ENCODE results near the gene STRADB. TPM values are rescaled to one million over a fixed set of nuclear protein-coding genes. Genes with fewer than 3 reads are reported as not detected.
A peak's percentile ranks its signal among the peaks of the same experiment; 100 is the strongest.

The STRADB gene
- total RNA-seq = 10 to 100 TPM; 10.2 to 24.2 (median 18.0) TPM
- 22.1 TPM for total RNA-seq (2013)
- total RNA-seq = 3.4 to 24.2 (median 17.1) reads per million in 29 experiments

- ChIA-PET CTCF (interaction anchor here (0.5 to 1.9 kb wide), 12 partner anchors 17 to 1563 kb away, joined by 3 to 16 read pairs (median 3); partner anchors contain the start of genes CASP8 (in 1 of the 2), KCTD18 (in 1 of the 2) and NBEAL1 (in 1 of the 2)), POLR2A (interaction anchor here (0.5 to 1.1 kb wide), 13 partner anchors 28 to 1320 kb away, joined by 3 to 12 read pairs (median 5); partner anchors contain the start of gene CLK1 (in 1 of the 2))
- Histone ChIP-seq H3K9me3 (no peaks in the 10 kb centered on the region), H3K36me3 (ENCODE audit: control insufficient read depth in 2 of 2, extremely low read depth in 1 of 2, insufficient read depth in 1 of 2, low read length in 1 of 2) (no peaks in the 10 kb centered on the region), H3K27me3 (replicated peaks in 1 of 2; ENCODE audit: control insufficient read depth in 2 of 2, extremely low read depth in 1 of 2, insufficient read depth in 2 of 2, low read length in 1 of 2) (no peaks in the 10 kb centered on the region), H3K27ac (ENCODE audit: low read length) (peak within 1 kb of the TSS; percentile 79), H3K4me1 (ENCODE audit: control insufficient read depth in 1 of 2, extremely low read depth in 1 of 2, insufficient read depth in 2 of 2, low read length in 2 of 2) (peaks cover 32 to 33% of the 10 kb centered on the region in 2 experiments), H3K4me3 (ENCODE audit: control insufficient read depth in 1 of 2, extremely low read depth in 1 of 2, low read length in 1 of 2) (peak within 1 kb of the TSS; percentile 86 to 95)
- no peaks in the 10 kb centered on the region for H3K9me3 Mint-ChIP-seq
- DNase-seq (peak; percentile 84 to 97 (median 93)), ATAC-seq (replicated peaks in 1 of 4) (peak; percentile 88 to 94 (median 90))
- under 1% methylated on average over 73 of the region's 78 CpGs for WGBS (ENCODE audit: insufficient coverage)
- H3K4me1 Mint-ChIP-seq = peaks cover 32 to 57% (median 52%) of the 10 kb centered on the region in 3 donors
- no peaks in the 10 kb centered on the region for H3K27me3 Mint-ChIP-seq
- peak within 1 kb of the TSS; percentile 96 to 99 (median 96) for H3K4me3 Mint-ChIP-seq
- peak within 1 kb of the TSS; percentile 92 to 95 for H3K27ac Mint-ChIP-seq
- H3K36me3 Mint-ChIP-seq = peaks cover 8% of the 10 kb centered on the region
These were observed at the start of gene STRADB, which contains the start of gene TRAK2 for GRCh38 chr2:201451292-201452057. TSS of gene STRADB (plus strand) at chr2:201451740. CDS start at chr2:201454841, 3,101 bp downstream. TSS of gene TRAK2 (minus strand) at chr2:201451458. CDS start at chr2:201420507, 30,951 bp downstream.

GRCh38 chr2:201401815-201402214 is 49.7 kb upstream of the STRADB start:
- CTCF ChIA-PET = no interaction called here
- Mint-ChIP-seq H3K36me3 (peaks cover 44% of the 10 kb centered on the region), H3K27me3 (no peaks in the 10 kb centered on the region), H3K27ac (no peak overlapping the region), H3K4me1 (peaks cover 38 to 52% (median 47%) of the 10 kb centered on the region in 3 donors), H3K4me3 (no peak overlapping the region), H3K9me3 (no peaks in the 10 kb centered on the region)
- no peak overlapping the region for H3K4me3 ChIP-seq (ENCODE audit: control insufficient read depth in 1 of 2, extremely low read depth in 1 of 2, low read length in 1 of 2)
- H3K4me1 ChIP-seq (ENCODE audit: control insufficient read depth in 1 of 2, extremely low read depth in 1 of 2, insufficient read depth in 2 of 2, low read length in 2 of 2) = peaks cover 3 to 4% of the 10 kb centered on the region in 2 experiments
- H3K9me3 ChIP-seq = no peaks in the 10 kb centered on the region
- H3K27me3 ChIP-seq (replicated peaks in 1 of 2; ENCODE audit: control insufficient read depth in 2 of 2, extremely low read depth in 1 of 2, insufficient read depth in 2 of 2, low read length in 1 of 2) = no peaks in the 10 kb centered on the region
- DNase-seq = no peak
- H3K27ac ChIP-seq (ENCODE audit: low read length) = no peak overlapping the region
- POLR2A ChIA-PET = no interaction called here
- ATAC-seq (replicated peaks in 1 of 4) = no peak
- WGBS (ENCODE audit: insufficient coverage) = no CpG with 5 or more reads among the region's 3 CpGs
- H3K36me3 ChIP-seq (ENCODE audit: control insufficient read depth in 2 of 2, extremely low read depth in 1 of 2, insufficient read depth in 1 of 2, low read length in 1 of 2) = peaks cover 0 to 36% of the 10 kb centered on the region in 2 donors

GRCh38 chr2:201402651-201403562 is 48.6 kb upstream of the STRADB start:
- H3K4me3 ChIP-seq (ENCODE audit: control insufficient read depth in 1 of 2, extremely low read depth in 1 of 2, low read length in 1 of 2) = no peak overlapping the region
- Mint-ChIP-seq H3K27me3 (no peaks in the 10 kb centered on the region), H3K9me3 (no peaks in the 10 kb centered on the region), H3K36me3 (peaks cover 39% of the 10 kb centered on the region), H3K4me1 (peaks cover 46 to 59% (median 54%) of the 10 kb centered on the region in 3 donors), H3K4me3 (no peak overlapping the region), H3K27ac (no peak overlapping the region)
- DNase-seq (no peak), ATAC-seq (replicated peaks in 1 of 4) (no peak)
- POLR2A ChIA-PET = no interaction called here
- peaks cover 0 to 25% of the 10 kb centered on the region in 2 donors for H3K36me3 ChIP-seq (ENCODE audit: control insufficient read depth in 2 of 2, extremely low read depth in 1 of 2, insufficient read depth in 1 of 2, low read length in 1 of 2)
- H3K4me1 ChIP-seq (ENCODE audit: control insufficient read depth in 1 of 2, extremely low read depth in 1 of 2, insufficient read depth in 2 of 2, low read length in 2 of 2) = peaks cover 3 to 5% of the 10 kb centered on the region in 2 experiments
- CTCF ChIA-PET = no interaction called here
- H3K27me3 ChIP-seq (replicated peaks in 1 of 2; ENCODE audit: control insufficient read depth in 2 of 2, extremely low read depth in 1 of 2, insufficient read depth in 2 of 2, low read length in 1 of 2) = no peaks in the 10 kb centered on the region
- H3K27ac ChIP-seq (ENCODE audit: low read length) = no peak overlapping the region
- 90% methylated on average over 2 of the region's 6 CpGs for WGBS (ENCODE audit: insufficient coverage)
- H3K9me3 ChIP-seq = no peaks in the 10 kb centered on the region

GRCh38 chr2:201403880-201404279 is 47.7 kb upstream of the STRADB start:
- CTCF ChIA-PET = no interaction called here
- no peaks in the 10 kb centered on the region for H3K9me3 Mint-ChIP-seq

GRCh38 chr2:201404699-201405280 is 46.8 kb upstream of the STRADB start:
- Mint-ChIP-seq H3K9me3 (no peaks in the 10 kb centered on the region), H3K27ac (peak overlapping the region in 1 of 2 donors; percentile 10), H3K4me3 (no peak overlapping the region), H3K36me3 (peaks cover 31% of the 10 kb centered on the region), H3K27me3 (no peaks in the 10 kb centered on the region), H3K4me1 (peaks cover 50 to 63% (median 51%) of the 10 kb centered on the region in 3 donors)
- CTCF ChIA-PET = no interaction called here
- Histone ChIP-seq H3K36me3 (ENCODE audit: control insufficient read depth in 2 of 2, extremely low read depth in 1 of 2, insufficient read depth in 1 of 2, low read length in 1 of 2) (peaks cover 0 to 17% of the 10 kb centered on the region in 2 donors), H3K9me3 (no peaks in the 10 kb centered on the region), H3K4me3 (ENCODE audit: control insufficient read depth in 1 of 2, extremely low read depth in 1 of 2, low read length in 1 of 2) (no peak overlapping the region), H3K4me1 (ENCODE audit: control insufficient read depth in 1 of 2, extremely low read depth in 1 of 2, insufficient read depth in 2 of 2, low read length in 2 of 2) (peaks cover 3 to 5% of the 10 kb centered on the region in 2 experiments), H3K27ac (ENCODE audit: low read length) (no peak overlapping the region), H3K27me3 (replicated peaks in 1 of 2; ENCODE audit: control insufficient read depth in 2 of 2, extremely low read depth in 1 of 2, insufficient read depth in 2 of 2, low read length in 1 of 2) (no peaks in the 10 kb centered on the region)
- 50% methylated on average over 1 of the region's 3 CpGs for WGBS (ENCODE audit: insufficient coverage)
- no peak for ATAC-seq (replicated peaks in 1 of 4)
- DNase-seq = no peak
- POLR2A ChIA-PET = no interaction called here

More at GRCh38 chr2:201403880-201404279, 47.7 kb upstream of the STRADB start:
- no peaks in the 10 kb centered on the region for H3K9me3 ChIP-seq
- POLR2A ChIA-PET = no interaction called here
- no peak for DNase-seq
- peaks cover 0 to 23% of the 10 kb centered on the region in 2 donors for H3K36me3 ChIP-seq (ENCODE audit: control insufficient read depth in 2 of 2, extremely low read depth in 1 of 2, insufficient read depth in 1 of 2, low read length in 1 of 2)
- no peak overlapping the region for H3K27ac ChIP-seq (ENCODE audit: low read length)
- H3K4me1 ChIP-seq (ENCODE audit: control insufficient read depth in 1 of 2, extremely low read depth in 1 of 2, insufficient read depth in 2 of 2, low read length in 2 of 2) = peaks cover 3 to 5% of the 10 kb centered on the region in 2 experiments
- no peak overlapping the region for H3K4me3 ChIP-seq (ENCODE audit: control insufficient read depth in 1 of 2, extremely low read depth in 1 of 2, low read length in 1 of 2)
- Mint-ChIP-seq H3K4me3 (no peak overlapping the region), H3K27ac (no peak overlapping the region), H3K4me1 (peaks cover 48 to 61% (median 54%) of the 10 kb centered on the region in 3 donors), H3K27me3 (no peaks in the 10 kb centered on the region), H3K36me3 (peaks cover 37% of the 10 kb centered on the region)
- WGBS (ENCODE audit: insufficient coverage) = 100% methylated on average over 1 of the region's 3 CpGs
- ATAC-seq (replicated peaks in 1 of 4) = no peak
- H3K27me3 ChIP-seq (replicated peaks in 1 of 2; ENCODE audit: control insufficient read depth in 2 of 2, extremely low read depth in 1 of 2, insufficient read depth in 2 of 2, low read length in 1 of 2) = no peaks in the 10 kb centered on the region
